K562 (cell line): ENCODE measurements around the gene TADA2A. TPM values are rescaled to one million over a fixed set of nuclear protein-coding genes. Genes with fewer than 3 reads are reported as not detected.

ENCODE experiments used
- BDP1 ChIP-seq: IDR thresholded peaks from 3 replicates; pipeline ENCODE4 v1.6.1; 2011; ENCODE audit not compliant: insufficient read length, insufficient read depth
- BRF1 ChIP-seq: IDR thresholded peaks from 3 replicates; pipeline ENCODE4 v1.6.1; 2011; ENCODE audit warnings: borderline replicate concordance, mild to moderate bottlenecking; ENCODE audit not compliant: insufficient read length; ENCODE audit errors: extremely low read depth
- CBX2 ChIP-seq: fragments of 200-600 bp; sonication (generic); IDR thresholded peaks from one replicate; pipeline ENCODE4 v1.6.1; 2012; ENCODE audit warnings: mild to moderate bottlenecking, low read length, inconsistent platforms; ENCODE audit not compliant: insufficient read depth, poor library complexity, severe bottlenecking
- DNMT1 ChIP-seq: fragments of 450-650 bp; IDR thresholded peaks from 2 replicates; pipeline ENCODE4 v1.6.1; 2016; ENCODE audit warnings: antibody characterized with exemption, mild to moderate bottlenecking
- ELF2 ChIP-seq: fragments of 250-450 bp; sonication (Bioruptor Pico); IDR thresholded peaks from 2 replicates; pipeline ENCODE4 v1.5.0; 2021; ENCODE audit warnings: mild to moderate bottlenecking
- ELK1 ChIP-seq: sonication (generic); formaldehyde crosslinking; IDR thresholded peaks from 2 replicates; pipeline ENCODE4 v1.8.1; 2022; ENCODE audit warnings: missing genetic modification reagents
- HDAC6 ChIP-seq: IDR thresholded peaks from 2 replicates; pipeline ENCODE4 v1.6.1; 2012; ENCODE audit warnings: low read depth, mild to moderate bottlenecking, control low read depth, inconsistent platforms, low read length, moderate library complexity
- ID3 ChIP-seq, 2 experiments: fragments of 250-450 bp in 1 of 2; fragments of 450-650 bp in 1 of 2; sonication (Bioruptor Pico) in 1 of 2; IDR thresholded peaks; 2 replicates each; pipeline versions ENCODE4 v1.6.1 to v1.8.0; 2016 to 2021; ENCODE audit warnings: mild to moderate bottlenecking in 2 of 2, moderate library complexity in 2 of 2, missing compliant biosample characterization in 1 of 2, missing genetic modification characterization in 1 of 2
- ILK ChIP-seq: fragments of 450-650 bp; IDR thresholded peaks from 2 replicates; pipeline ENCODE4 v1.6.1; 2016; ENCODE audit warnings: missing genetic modification characterization, low read depth, mild to moderate bottlenecking, missing compliant biosample characterization, moderate library complexity, borderline replicate concordance
- KAT8 ChIP-seq: fragments of 450-650 bp; IDR thresholded peaks from 2 replicates; pipeline ENCODE4 v1.6.1; 2016; ENCODE audit warnings: low read depth, mild to moderate bottlenecking
- MAX ChIP-seq: sonication (generic); formaldehyde crosslinking; IDR thresholded peaks from 2 replicates; pipeline ENCODE4 v1.9.0; 2022; ENCODE audit warnings: mild to moderate bottlenecking, missing genetic modification reagents
- PML ChIP-seq: IDR thresholded peaks from 2 replicates; pipeline ENCODE4 v1.6.1; 2012; ENCODE audit warnings: low read length, inconsistent platforms
- POLR2B ChIP-seq: fragments of 450-650 bp; IDR thresholded peaks from 2 replicates; pipeline ENCODE4 v1.6.1; 2018; ENCODE audit warnings: low read depth; ENCODE audit not compliant: partially characterized antibody
- RUNX1 ChIP-seq: sonication (generic); IDR thresholded peaks from 2 replicates; pipeline ENCODE4 v1.6.1; 2016; ENCODE audit warnings: antibody characterized with exemption, low read depth
- WHSC1 ChIP-seq: IDR thresholded peaks from one replicate; pipeline ENCODE4 v1.6.1; 2012; ENCODE audit warnings: low read length, control low read depth, inconsistent platforms
- ZBTB26 ChIP-seq: fragments of 450-650 bp; formaldehyde crosslinking; IDR thresholded peaks from 2 replicates; pipeline ENCODE4 v1.4.0; 2022; ENCODE audit warnings: missing genetic modification characterization
- ZFP1 ChIP-seq: fragments of 450-650 bp; formaldehyde crosslinking; IDR thresholded peaks from 2 replicates; pipeline ENCODE4 v1.4.0; 2020; ENCODE audit warnings: mild to moderate bottlenecking, mixed read lengths
- ZNF134 ChIP-seq: fragments of 250-450 bp; sonication (Bioruptor Pico); conservative IDR thresholded peaks from 2 replicates; pipeline ENCODE4 v1.4.0; 2020
- ZNF395 ChIP-seq: fragments of 200-800 bp; sonication (Bioruptor generic); IDR thresholded peaks from 2 replicates; pipeline ENCODE4 v1.6.1; 2017; ENCODE audit warnings: missing genetic modification characterization, missing compliant biosample characterization
- polyA plus RNA-seq, 8 experiments: library from polyadenylated mRNA; depleted of rRNA in 4 of 8; stranded (reverse) in 5 of 8; unstranded in 3 of 8; fragments of >200 nt; fragmentation: Nextera tagmentation in 2 of 8; fragmentation: Illumina TruSeq in 1 of 8; extraction: Ambion mirVana in 2 of 8; extraction: Trizol in 1 of 8; gene quantifications; 2 replicates each; pipeline versions ENCODE4 v1.2.1 to v1.2.3, GENCODE V29; 2011 to 2014; ENCODE audit warnings: inconsistent platforms in 1 of 8, missing spikeins in 1 of 8
- total RNA-seq, 7 experiments: library from RNA; depleted of rRNA in 6 of 7; stranded (reverse); fragments of >200 nt in 6 of 7; fragmentation: Illumina TruSeq in 2 of 7; extraction: Trizol in 2 of 7; gene quantifications; 2 replicates each; pipeline versions ENCODE4 v1.2.1 to v1.2.3, GENCODE V29; 2011 to 2021; ENCODE audit warnings: low replicate concordance in 1 of 7

TADA2A gene
- total and polyA plus RNA-seq, 9 of the 15 experiments (the other 6 are each of a cell fraction or from before 2014, with no cell fraction given): 13.8 to 37.7 (median 25.0) TPM

- TF ChIP-seq ZBTB26 (CRISPR knock-in tag) (no peak), PML (peak; percentile 78), KAT8 (no peak), ELF2 (CRISPR knock-in tag) (0 out of 2 replicates have a peak, but pooled peaks have one; percentile 20), ILK (tag) (no peak), ELK1 (CRISPR knock-in tag) (no peak), BDP1 (no peak), CBX2 (no peak), RUNX1 (no peak), ZNF395 (peak; percentile 48; the same call in 1 of the 2 replicates), BRF1 (no peak), ZFP1 (no peak), POLR2B (peak; percentile 80), ZNF134 (no peak), HDAC6 (no peak), MAX (CRISPR knock-in tag) (no peak; the same call in 1 of the 2 replicates), DNMT1 (no peak), ID3 (CRISPR knock-in tag; IDR thresholded peaks at IDR 0.05) (no peak), ID3 (tag; IDR thresholded peaks at IDR 0.05) (no peak), WHSC1 (no peak)
Observed at GRCh38 chr17:37406635-37407461, at the start of gene TADA2A, which contains the start of gene ACACA (continued).
